A673 (cell line): ENCODE results near the gene SERINC2. TPM values are rescaled to one million over a fixed set of nuclear protein-coding genes. Genes with fewer than 3 reads are reported as not detected.

Source experiments
- BruUV-seq: library from RNA; stranded (reverse); fragments of 400-500 nt; replicated peaks from 2 replicates; lab custom pipeline; 2021; lab: Mats Ljungman, UMichigan
- CTCF ChIA-PET: fragments of 300-600 bp; sonication (Branson Sonifier 250); formaldehyde crosslinking; loops from one replicate; lab custom pipeline; 2022; ENCODE audit warnings: antibody characterized with exemption; lab: Charles Lee
- POLR2A ChIA-PET: fragments of 300-600 bp; sonication (Branson Sonifier 250); formaldehyde crosslinking; loops from one replicate; lab custom pipeline; 2022; ENCODE audit warnings: antibody characterized with exemption; ENCODE audit not compliant: low non-redundant PET; lab: Charles Lee
- DNase-seq: peaks from one replicate; pipeline ENCODE4 v3.0.0-alpha.2; 2015; ENCODE audit warnings: low spot score
- H3K27ac ChIP-seq: fragments of 200-600 bp; sonication (generic); 2 replicates; pipeline ENCODE4 v1.5.1; 2016; ENCODE audit warnings: mixed run types, low read depth, mild to moderate bottlenecking, mixed read lengths, antibody characterized with exemption, low read length; ENCODE audit not compliant: poor library complexity, severe bottlenecking
- H3K27me3 ChIP-seq: fragments of 200-600 bp; sonication (generic); replicated peaks from 2 replicates; pipeline ENCODE4 v1.6.1; 2017; ENCODE audit warnings: mixed run types, low read depth, mild to moderate bottlenecking, mixed read lengths, antibody characterized with exemption, low read length; ENCODE audit not compliant: insufficient read depth, poor library complexity
- H3K36me3 ChIP-seq: fragments of 200-600 bp; sonication (generic); 2 replicates; pipeline ENCODE4 v1.6.1; 2016; ENCODE audit warnings: mixed run types, mild to moderate bottlenecking, mixed read lengths, antibody characterized with exemption, low read length; ENCODE audit not compliant: insufficient read depth, poor library complexity, severe bottlenecking
- H3K4me1 ChIP-seq: fragments of 200-600 bp; sonication (generic); 2 replicates; pipeline ENCODE4 v1.6.1; 2017; ENCODE audit warnings: mixed run types, mild to moderate bottlenecking, mixed read lengths, antibody characterized with exemption, low read length; ENCODE audit not compliant: insufficient read depth, poor library complexity, severe bottlenecking
- H3K4me3 ChIP-seq: fragments of 200-600 bp; sonication (generic); 2 replicates; pipeline ENCODE4 v1.5.1; 2016; ENCODE audit warnings: low read depth, mixed run types, mild to moderate bottlenecking, mixed read lengths, low read length; ENCODE audit not compliant: poor library complexity, severe bottlenecking
- H3K9me3 ChIP-seq: fragments of 200-600 bp; sonication (generic); 2 replicates; pipeline ENCODE4 v1.6.1; 2016; ENCODE audit warnings: mixed run types, low read depth, mild to moderate bottlenecking, mixed read lengths, antibody characterized with exemption, low read length; ENCODE audit not compliant: poor library complexity, severe bottlenecking
- CTCF ChIP-seq: fragments of 300-800, 200-600 bp; sonication (generic); conservative IDR thresholded peaks from 2 replicates; pipeline ENCODE4 v1.5.1; 2017; ENCODE audit warnings: low read depth, mild to moderate bottlenecking, antibody characterized with exemption, low read length, moderate library complexity, mixed read lengths
- EZH2 ChIP-seq: fragments of 200-600 bp; sonication (generic); IDR thresholded peaks from 2 replicates; pipeline ENCODE4 v1.6.1; 2017; ENCODE audit warnings: borderline replicate concordance, low read depth, mild to moderate bottlenecking, mixed read lengths, antibody characterized with exemption, low read length; ENCODE audit not compliant: poor library complexity, severe bottlenecking
- intact Hi-C: fragments of 100-400 bp; cut with micrococcal nuclease; formaldehyde crosslinking; loops from one replicate; pipeline ENCODE4 v1.10.0; 2022; ENCODE audit not compliant: unreplicated experiment
- total RNA-seq: library from RNA; stranded (reverse); gene quantifications from 2 replicates; pipeline ENCODE4 v1.2.3, GENCODE V29; 2021

SERINC2 gene
- total RNA-seq, 1 experiment from 2014 or later, result 0.30 TPM

GRCh38 chr1:31371121-31371959, 41.7 kb upstream of the SERINC2 start:
- TF ChIP-seq CTCF, result no peak
- TF ChIP-seq EZH2, result no peak
- no peak overlapping the region for H3K4me3 ChIP-seq
- ChIA-PET CTCF (interaction anchor here (0.5 kb wide), 1 partner anchor 40 kb away, joined by 8 read pairs; no protein-coding TSS in a partner anchor), POLR2A (interaction anchor here (0.6 kb wide), 2 partner anchors 10 to 1107 kb away, joined by 3 to 4 read pairs; no protein-coding TSS in a partner anchor)
- no peaks in the 10 kb centered on the region for H3K36me3 ChIP-seq
- no peak for DNase-seq
- H3K27me3 ChIP-seq, result no peaks in the 10 kb centered on the region
- no TSS peak for BruUV-seq
- intact Hi-C loops, result no loop called here
- peaks cover 11% of the 10 kb centered on the region for H3K4me1 ChIP-seq
- H3K27ac ChIP-seq, result no peak overlapping the region
- no peaks in the 10 kb centered on the region for H3K9me3 ChIP-seq

- H3K9me3 ChIP-seq, result no peaks in the 10 kb centered on the region
- H3K36me3 ChIP-seq, result no peaks in the 10 kb centered on the region
- no peak overlapping the region for H3K27ac ChIP-seq
- no peak overlapping the region for H3K4me3 ChIP-seq
- POLR2A ChIA-PET, result interaction anchor here (0.6 kb wide), 2 partner anchors 11 to 1106 kb away, joined by 3 to 4 read pairs; no protein-coding TSS in a partner anchor
- intact Hi-C loops, result no loop called here
- peaks cover 11% of the 10 kb centered on the region for H3K4me1 ChIP-seq
- CTCF ChIA-PET, result interaction anchor here (0.5 kb wide), 1 partner anchor 39 kb away, joined by 8 read pairs; no protein-coding TSS in a partner anchor
- BruUV-seq, result no TSS peak
- no peaks in the 10 kb centered on the region for H3K27me3 ChIP-seq
- no peak for TF ChIP-seq CTCF
- TF ChIP-seq EZH2, result no peak
- no peak for DNase-seq
Observed at GRCh38 chr1:31372051-31372450, 41.0 kb upstream of the SERINC2 start.

GRCh38 chr1:31372751-31373055, 40.3 kb upstream of the SERINC2 start:
- BruUV-seq, result no TSS peak
- H3K27ac ChIP-seq, result no peak overlapping the region
- POLR2A ChIA-PET, result no interaction called here
- intact Hi-C loops, result no loop called here
- CTCF ChIA-PET, result interaction anchor here (1.4 kb wide), 1 partner anchor 416 kb away, joined by 5 read pairs; no protein-coding TSS in a partner anchor
- TF ChIP-seq EZH2, result no peak
- no peak for TF ChIP-seq CTCF
- no peak for DNase-seq
- H3K4me1 ChIP-seq, result peaks cover 11% of the 10 kb centered on the region
- no peaks in the 10 kb centered on the region for H3K27me3 ChIP-seq
- no peaks in the 10 kb centered on the region for H3K9me3 ChIP-seq
- peak overlapping the region; percentile 43 for H3K4me3 ChIP-seq
- H3K36me3 ChIP-seq, result no peaks in the 10 kb centered on the region
